Measurements from ENCODE around the gene TSNAXIP1. TPM values are rescaled to one million over a fixed set of nuclear protein-coding genes. Genes with fewer than 3 reads are reported as not detected.

The TSNAXIP1 gene
- total and polyA plus RNA-seq, 12 donors = 0.15 to 1.2 (median 0.56) TPM

- H3K27ac ChIP-seq = no peak overlapping the region
- H3K36me3 ChIP-seq = peaks cover 0 to 52% (median 0%) of the 10 kb centered on the region in 9 donors
- WGBS, 2 donors = 96 to 98% methylated on average over 5 of the region's 5 CpGs
- ATAC-seq = no peak
- H3K9me3 ChIP-seq = no peaks in the 10 kb centered on the region
- intact Hi-C loops (cut with DNase I) = loop anchor here in 1 of 10 donors (10.0 kb wide), 1 partner anchor 61 kb away; no protein-coding TSS in a partner anchor
- H3K4me1 ChIP-seq = peaks cover 3 to 27% (median 13%) of the 10 kb centered on the region in 9 donors
- TF ChIP-seq CTCF (IDR thresholded peaks at IDR 0.05) = no peak
- H3K27me3 ChIP-seq = no peaks in the 10 kb centered on the region
- H3K4me3 ChIP-seq = no peak overlapping the region
- DNase-seq = no peak
Measured at GRCh38 chr16:67796099-67796718, 10.5 kb upstream of the TSNAXIP1 start.

- 62 to 70% methylated on average over 7 of the region's 7 CpGs for WGBS, 2 donors
- intact Hi-C loops (cut with DNase I) = loop anchor here in 2 of 10 donors (10.0 kb wide), 1 partner anchor 126 kb away; no protein-coding TSS in a partner anchor
- Histone ChIP-seq H3K4me3 (no peak overlapping the region), H3K9me3 (no peaks in the 10 kb centered on the region), H3K27ac (peak overlapping the region in 4 of 10 donors; percentile 41 to 71 (median 62)), H3K4me1 (peaks cover 9 to 50% (median 28%) of the 10 kb centered on the region in 9 donors), H3K36me3 (peaks cover 0 to 88% (median 4%) of the 10 kb centered on the region in 9 donors), H3K27me3 (no peaks in the 10 kb centered on the region)
- no peak for TF ChIP-seq CTCF (IDR thresholded peaks at IDR 0.05)
- peak; percentile 76 to 96 (median 82) for ATAC-seq
- DNase-seq = peak in 1 of 2 donors; percentile 66
Measured at GRCh38 chr16:67800338-67800926, 6.3 kb upstream of the TSNAXIP1 start.

- intact Hi-C loops (cut with DNase I) = loop anchor here in 2 of 10 donors (10.0 kb wide), 1 partner anchor 126 kb away; no protein-coding TSS in a partner anchor
- H3K4me3 ChIP-seq = no peak overlapping the region
- H3K36me3 ChIP-seq = peaks cover 0 to 85% (median 4%) of the 10 kb centered on the region in 9 donors
- ATAC-seq (no peak), DNase-seq (no peak)
- H3K27me3 ChIP-seq = no peaks in the 10 kb centered on the region
- peaks cover 11 to 55% (median 33%) of the 10 kb centered on the region in 9 donors for H3K4me1 ChIP-seq
- 88 to 92% methylated on average over 1 of the region's 1 CpG for WGBS, 2 donors
- H3K27ac ChIP-seq = no peak overlapping the region
- H3K9me3 ChIP-seq = no peaks in the 10 kb centered on the region
- no peak for TF ChIP-seq CTCF (IDR thresholded peaks at IDR 0.05)
Measured at GRCh38 chr16:67801241-67801640, 5.4 kb upstream of the TSNAXIP1 start.

GRCh38 chr16:67801883-67802282 lies 4.8 kb upstream of the TSNAXIP1 start:
- no peak for DNase-seq
- no peak for ATAC-seq
- Histone ChIP-seq H3K4me1 (peaks cover 11 to 55% (median 33%) of the 10 kb centered on the region in 9 donors), H3K36me3 (peaks cover 0 to 78% (median 4%) of the 10 kb centered on the region in 9 donors), H3K27ac (no peak overlapping the region), H3K4me3 (no peak overlapping the region), H3K27me3 (no peaks in the 10 kb centered on the region), H3K9me3 (no peaks in the 10 kb centered on the region)
- WGBS, 2 donors = 95 to 98% methylated on average over 2 of the region's 2 CpGs
- TF ChIP-seq CTCF (IDR thresholded peaks at IDR 0.05) = no peak
- intact Hi-C loops (cut with DNase I) = loop anchor here in 2 of 10 donors (10.0 kb wide), 1 partner anchor 127 kb away; no protein-coding TSS in a partner anchor
